Muscle layer of colon (tissue), 2 donors: Measurements from ENCODE around the gene MTHFSD.
"Not testable (repeated sequence)": the region's sequence is repeated elsewhere in the genome, so short reads cannot be mapped to it uniquely, and the experiment has no call there.

ENCODE experiments used
- H3K27ac ChIP-seq: one replicate; pipeline ENCODE4 v1.7.0; 2013; ENCODE audit warnings: low read depth, mild to moderate bottlenecking, low read length, moderate library complexity
- H3K27me3 ChIP-seq, 2 donors: one replicate each; pipeline ENCODE4 v1.7.0; 2013; ENCODE audit warnings: low read length in 2 of 2, mild to moderate bottlenecking in 2 of 2; ENCODE audit not compliant: insufficient read depth in 2 of 2, control insufficient read depth in 1 of 2
- H3K36me3 ChIP-seq: one replicate; pipeline ENCODE4 v1.7.0; 2013; ENCODE audit warnings: mild to moderate bottlenecking, low read length; ENCODE audit not compliant: insufficient read depth
- H3K4me1 ChIP-seq: one replicate; pipeline ENCODE4 v1.7.0; 2013; ENCODE audit warnings: mild to moderate bottlenecking, low read length; ENCODE audit not compliant: insufficient read depth
- H3K4me3 ChIP-seq, 2 donors: one replicate each; pipeline ENCODE4 v1.7.0; 2013; ENCODE audit warnings: low read length in 2 of 2, low read depth in 1 of 2, mild to moderate bottlenecking in 1 of 2, moderate library complexity in 1 of 2
- H3K9ac ChIP-seq: one replicate; pipeline ENCODE4 v1.7.0; 2013; ENCODE audit warnings: low read length
- H3K9me3 ChIP-seq: one replicate; pipeline ENCODE4 v1.7.0; 2013; ENCODE audit warnings: mild to moderate bottlenecking, low read length
- donor health status: abdominal sarcoma.
- donor health status: Adenocarcinoma of cecum.

Gene MTHFSD

DNA sequence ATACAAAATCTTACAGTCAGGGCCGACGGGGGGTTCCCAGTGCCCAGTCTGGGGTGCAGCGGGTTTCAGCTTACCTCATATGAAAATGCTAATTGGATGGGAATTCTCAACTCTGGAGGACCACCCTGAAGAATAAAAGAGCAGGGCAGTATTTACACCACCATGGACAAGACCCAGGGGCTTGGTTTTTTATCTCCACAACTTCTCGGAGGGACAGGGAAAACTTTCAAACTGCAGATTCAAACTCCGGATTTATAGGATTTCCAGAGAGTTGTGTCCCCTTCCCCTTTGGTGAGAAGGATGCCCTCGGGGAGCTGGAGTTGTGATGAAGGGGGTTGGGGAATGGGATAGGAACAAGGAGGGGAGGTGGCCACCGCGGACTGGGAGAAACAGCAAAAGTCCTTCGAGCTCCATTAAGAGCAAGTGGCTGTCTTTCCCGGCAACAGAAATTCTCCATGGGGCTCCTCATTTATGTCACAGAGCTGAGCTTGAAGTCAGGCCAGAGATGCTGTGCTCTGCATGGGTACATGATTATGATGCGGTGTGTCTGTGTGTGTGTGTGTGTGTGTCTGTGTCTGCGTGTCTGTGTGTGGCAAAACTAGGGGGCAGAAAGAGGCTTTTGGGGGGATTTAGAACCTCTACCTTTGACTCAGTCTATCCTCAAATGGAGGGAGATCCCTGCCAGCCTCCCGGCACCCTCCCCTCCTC is 39.0 kb upstream of the MTHFSD start:
- H3K4me1 ChIP-seq, result no peaks in the 10 kb centered on the region
- peaks cover 32 to 49% of the 10 kb centered on the region in 2 donors for H3K27me3 ChIP-seq
- H3K4me3 ChIP-seq, result no peak overlapping the region
- H3K36me3 ChIP-seq, result no peaks in the 10 kb centered on the region
- no peak overlapping the region for H3K27ac ChIP-seq
- H3K9me3 ChIP-seq, result no peaks in the 10 kb centered on the region
- H3K9ac ChIP-seq, result no peak overlapping the region

DNA sequence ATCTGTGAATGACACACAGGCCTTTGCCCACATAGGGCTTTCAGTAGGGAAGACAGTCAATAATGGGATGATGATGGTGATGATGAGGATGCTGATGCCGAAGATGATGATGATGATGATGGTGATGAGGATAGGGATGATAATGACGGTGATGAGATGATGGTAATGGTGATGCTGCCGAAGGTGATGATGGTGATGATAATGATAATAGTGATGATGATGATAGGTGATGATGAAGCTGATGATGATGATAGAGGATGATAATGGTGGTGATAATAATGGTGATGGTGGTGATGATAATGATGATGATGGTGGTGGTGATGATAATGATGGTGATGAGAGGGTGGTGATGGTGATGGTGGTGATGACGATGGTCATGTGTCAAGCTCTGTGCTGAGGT is 36.2 kb upstream of the MTHFSD start:
- H3K9ac ChIP-seq, result no peak overlapping the region
- no peak overlapping the region for H3K27ac ChIP-seq
- no peaks in the 10 kb centered on the region for H3K4me1 ChIP-seq
- no peak overlapping the region for H3K4me3 ChIP-seq
- peaks cover 31 to 49% of the 10 kb centered on the region in 2 donors for H3K27me3 ChIP-seq
- no peaks in the 10 kb centered on the region for H3K36me3 ChIP-seq
- H3K9me3 ChIP-seq, result no peaks in the 10 kb centered on the region

DNA sequence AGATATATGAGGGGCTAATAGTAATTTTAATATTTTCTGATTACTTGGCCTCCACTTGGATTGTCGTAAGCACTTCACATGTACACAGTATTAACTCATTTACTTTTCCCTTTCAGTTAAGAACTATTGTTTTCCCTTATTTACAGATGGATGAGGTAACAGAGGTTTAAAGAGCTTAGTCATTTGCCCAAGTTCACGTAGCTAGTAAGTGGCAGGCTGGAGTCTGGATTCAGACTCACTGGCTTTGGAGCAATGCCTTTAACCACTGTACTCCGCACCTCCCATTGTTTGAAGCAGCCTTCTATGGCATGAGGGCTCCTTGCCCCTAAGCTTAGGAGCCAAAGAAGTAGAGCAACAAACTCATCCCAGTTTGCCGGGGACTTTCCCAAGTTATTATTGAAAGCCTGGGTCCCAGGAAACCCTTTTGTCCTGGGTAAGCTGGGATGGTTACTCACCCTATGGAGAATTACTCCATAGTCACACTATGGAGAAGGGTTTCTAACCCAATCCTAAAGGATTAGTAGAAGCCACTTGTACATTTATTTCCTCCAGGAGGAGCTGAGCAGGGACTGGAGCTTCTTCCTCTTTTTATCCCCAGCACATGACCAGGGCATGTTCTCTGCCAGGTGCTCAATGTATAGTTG is 35.6 kb upstream of the MTHFSD start:
- Histone ChIP-seq H3K4me1 (no peaks in the 10 kb centered on the region), H3K4me3 (no peak overlapping the region), H3K27ac (no peak overlapping the region), H3K9ac (no peak overlapping the region), H3K9me3 (no peaks in the 10 kb centered on the region), H3K27me3 (peaks cover 28 to 45% of the 10 kb centered on the region in 2 donors), H3K36me3 (no peaks in the 10 kb centered on the region)

DNA sequence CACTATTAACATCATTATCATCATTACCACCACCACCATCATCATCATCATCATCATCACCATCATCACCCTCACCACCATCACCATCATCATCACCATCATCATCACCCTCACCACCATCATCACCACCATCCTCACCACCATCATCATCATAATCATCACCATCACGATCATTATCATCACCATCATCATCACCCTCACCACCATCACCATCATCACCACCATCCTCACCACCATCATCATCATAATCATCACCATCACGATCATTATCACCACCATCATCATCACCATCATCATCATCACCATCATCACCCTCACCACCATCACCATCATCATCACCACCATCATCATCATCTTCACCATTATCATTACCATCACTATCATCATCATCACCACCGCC is 32.9 kb upstream of the MTHFSD start:
- not testable (repeated sequence) for H3K4me1 ChIP-seq, H3K4me3 ChIP-seq, H3K27ac ChIP-seq, H3K36me3 ChIP-seq, H3K9ac ChIP-seq, H3K9me3 ChIP-seq
- peaks cover 23 to 25% of the 10 kb centered on the region in 2 donors for H3K27me3 ChIP-seq

DNA sequence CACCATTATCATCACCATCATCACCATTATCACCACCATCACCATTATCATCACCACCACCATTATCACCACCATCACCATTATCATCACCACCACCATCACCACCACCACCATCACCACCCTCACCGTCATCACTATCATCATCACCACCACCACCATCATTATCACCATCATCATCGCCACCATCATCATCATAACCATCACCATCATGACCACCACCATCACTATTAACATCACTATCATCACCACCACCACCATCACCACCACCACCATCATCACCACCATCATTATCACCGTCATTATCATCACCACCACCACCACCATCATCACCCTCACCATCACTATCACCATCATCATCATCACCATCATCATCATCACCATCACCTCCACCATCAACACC is 32.5 kb upstream of the MTHFSD start:
- Histone ChIP-seq H3K4me3 (no peak overlapping the region), H3K36me3 (no peaks in the 10 kb centered on the region), H3K27ac (no peak overlapping the region), H3K4me1 (no peaks in the 10 kb centered on the region), H3K27me3 (peaks cover 21 to 23% of the 10 kb centered on the region in 2 donors), H3K9me3 (no peaks in the 10 kb centered on the region), H3K9ac (no peak overlapping the region)

DNA sequence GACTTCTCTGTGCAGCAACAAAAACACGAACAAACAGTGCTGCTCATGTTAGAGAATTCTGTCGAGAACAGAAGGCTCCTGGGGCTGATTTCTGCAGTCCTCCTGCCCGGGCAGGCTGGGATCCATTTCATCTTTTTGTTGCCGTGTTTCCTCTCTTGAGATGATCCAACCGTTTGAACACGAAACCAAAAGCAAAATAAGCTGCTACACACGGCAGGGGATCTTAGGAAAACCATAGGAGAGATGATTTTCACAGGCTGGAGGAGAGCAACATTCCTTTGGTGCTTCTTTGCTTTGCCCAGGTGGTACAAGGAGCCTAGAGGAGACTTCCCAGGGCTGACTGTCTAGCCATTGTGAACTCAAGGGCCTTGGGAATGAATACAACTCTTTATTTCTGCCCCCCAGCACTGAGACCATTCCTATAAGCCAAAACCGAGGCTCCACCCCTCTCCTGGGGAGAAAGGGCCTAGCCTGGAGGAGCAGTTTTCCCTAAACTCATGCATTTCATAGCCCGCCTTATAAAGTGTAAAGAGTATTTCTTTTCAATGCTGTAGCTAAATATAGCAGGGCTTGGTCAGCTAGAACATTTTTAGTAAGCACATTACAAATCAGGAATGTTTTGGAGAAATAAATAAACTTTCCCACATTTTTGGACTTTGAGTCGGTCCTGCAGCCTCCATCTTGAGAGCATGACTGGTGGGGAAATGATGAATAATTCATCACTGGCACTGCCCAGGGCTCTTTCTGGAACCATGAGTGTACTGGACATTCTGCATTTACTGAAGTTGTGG is 31.0 kb upstream of the MTHFSD start:
- H3K36me3 ChIP-seq, result no peaks in the 10 kb centered on the region
- H3K9ac ChIP-seq, result no peak overlapping the region
- H3K27ac ChIP-seq, result no peak overlapping the region
- peaks cover 7 to 11% of the 10 kb centered on the region in 2 donors for H3K27me3 ChIP-seq
- H3K4me1 ChIP-seq, result no peaks in the 10 kb centered on the region
- no peaks in the 10 kb centered on the region for H3K9me3 ChIP-seq
- H3K4me3 ChIP-seq, result no peak overlapping the region

DNA sequence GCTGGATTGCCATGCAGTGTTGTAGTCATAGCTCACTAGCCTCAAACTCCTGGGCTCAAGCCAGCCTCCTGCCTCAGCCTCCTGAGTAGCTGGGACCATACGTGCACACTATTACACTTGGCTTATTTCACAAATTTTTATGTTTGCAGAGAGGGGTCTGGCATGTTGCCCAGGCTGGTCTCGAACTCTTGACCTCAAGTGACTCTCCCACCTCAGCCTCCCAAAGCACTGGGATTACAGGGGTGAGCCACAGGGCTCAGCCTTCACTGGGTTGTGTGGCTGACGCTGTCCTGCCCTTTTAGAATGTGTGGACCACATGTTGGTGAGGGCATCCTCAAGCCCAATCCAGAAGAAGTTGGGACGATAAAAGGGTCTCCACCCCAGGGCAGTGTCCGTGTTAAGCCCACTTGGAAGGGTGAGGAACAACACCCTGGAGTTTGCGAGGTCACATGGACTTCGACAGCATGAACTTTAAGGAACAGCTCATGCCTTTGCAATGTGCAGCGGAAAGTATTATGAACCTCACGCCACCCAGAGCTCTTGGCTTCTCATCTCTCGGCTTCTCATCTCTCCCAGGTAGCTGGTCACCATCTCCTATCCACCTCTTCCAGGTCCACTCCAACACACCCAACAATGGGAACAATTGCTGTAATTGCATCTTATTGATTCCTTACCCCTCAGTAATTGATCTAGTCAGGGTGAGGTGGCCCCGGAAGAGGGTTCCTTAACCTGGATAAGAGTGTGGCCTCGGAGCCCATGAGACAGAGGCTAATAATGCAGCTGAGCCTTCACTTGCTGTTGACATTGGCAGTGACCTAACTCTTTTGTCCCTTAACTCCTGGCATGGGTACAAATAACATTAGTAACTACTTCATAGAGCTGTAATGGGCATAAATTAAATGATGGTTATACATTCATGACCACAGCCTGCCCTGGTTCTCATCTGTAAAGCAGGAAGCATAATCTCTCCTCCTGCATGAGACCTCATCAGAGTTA is 30.0 kb upstream of the MTHFSD start:
- no peaks in the 10 kb centered on the region for H3K4me1 ChIP-seq
- no peaks in the 10 kb centered on the region for H3K9me3 ChIP-seq
- peaks cover 6 to 9% of the 10 kb centered on the region in 2 donors for H3K27me3 ChIP-seq
- H3K27ac ChIP-seq, result no peak overlapping the region
- no peaks in the 10 kb centered on the region for H3K36me3 ChIP-seq
- no peak overlapping the region for H3K4me3 ChIP-seq
- H3K9ac ChIP-seq, result no peak overlapping the region

DNA sequence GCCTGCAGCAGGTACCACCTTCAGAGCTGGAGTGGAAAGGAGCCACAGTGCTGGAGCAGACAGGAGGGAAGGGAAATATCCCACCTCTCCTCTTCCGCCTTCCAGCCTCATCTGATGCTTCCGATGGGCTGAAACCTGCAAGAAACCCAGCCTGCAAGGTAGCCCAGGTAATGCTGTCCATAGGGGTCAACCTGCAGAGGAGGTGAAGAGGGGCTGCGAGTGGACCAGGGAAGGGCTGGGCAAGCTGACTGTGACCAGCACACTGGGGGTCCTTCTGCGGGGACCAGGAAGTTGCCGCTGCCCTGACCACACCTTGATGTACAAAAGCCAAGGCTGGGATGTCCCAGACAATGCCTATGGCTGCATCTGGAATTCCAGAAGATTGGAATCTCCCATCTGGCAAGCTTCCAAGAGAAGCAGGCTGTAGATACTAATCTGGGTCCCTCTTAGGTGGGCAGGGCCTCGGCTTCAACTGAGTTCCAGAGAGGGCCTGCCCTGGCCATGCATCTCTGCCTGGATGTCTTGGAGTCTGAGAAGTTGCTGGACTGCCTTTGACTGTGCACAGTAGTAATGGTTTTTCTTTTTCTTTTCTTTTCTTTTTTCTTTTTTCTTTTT is 29.1 kb upstream of the MTHFSD start:
- Histone ChIP-seq H3K4me3 (no peak overlapping the region), H3K4me1 (no peaks in the 10 kb centered on the region), H3K27ac (no peak overlapping the region), H3K9me3 (no peaks in the 10 kb centered on the region), H3K36me3 (no peaks in the 10 kb centered on the region), H3K9ac (no peak overlapping the region), H3K27me3 (peaks cover 12 to 18% of the 10 kb centered on the region in 2 donors)

DNA sequence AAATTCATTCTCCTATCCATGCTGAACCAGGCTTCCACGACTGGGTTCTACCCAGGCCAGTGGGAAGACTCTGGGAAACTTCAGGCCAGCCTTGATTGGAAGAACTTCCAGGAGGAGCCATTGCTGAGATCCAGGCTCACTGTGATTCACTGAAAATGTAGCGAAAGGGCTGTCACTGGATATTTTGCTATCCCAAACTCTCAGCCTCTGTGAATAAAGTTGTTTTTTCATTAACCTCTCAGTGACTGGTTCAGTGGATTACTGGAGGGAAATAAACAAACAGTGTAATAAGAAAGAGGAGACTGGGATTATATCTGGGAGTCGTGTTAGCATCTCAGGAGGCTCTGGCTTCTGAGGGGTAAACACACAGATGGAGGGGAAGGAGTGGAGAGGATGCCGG is 26.4 kb upstream of the MTHFSD start:
- H3K27ac ChIP-seq, result no peak overlapping the region
- no peaks in the 10 kb centered on the region for H3K4me1 ChIP-seq
- H3K27me3 ChIP-seq, result peaks cover 25 to 45% of the 10 kb centered on the region in 2 donors
- H3K9me3 ChIP-seq, result no peaks in the 10 kb centered on the region
- no peak overlapping the region for H3K4me3 ChIP-seq
- no peak overlapping the region for H3K9ac ChIP-seq
- H3K36me3 ChIP-seq, result no peaks in the 10 kb centered on the region

DNA sequence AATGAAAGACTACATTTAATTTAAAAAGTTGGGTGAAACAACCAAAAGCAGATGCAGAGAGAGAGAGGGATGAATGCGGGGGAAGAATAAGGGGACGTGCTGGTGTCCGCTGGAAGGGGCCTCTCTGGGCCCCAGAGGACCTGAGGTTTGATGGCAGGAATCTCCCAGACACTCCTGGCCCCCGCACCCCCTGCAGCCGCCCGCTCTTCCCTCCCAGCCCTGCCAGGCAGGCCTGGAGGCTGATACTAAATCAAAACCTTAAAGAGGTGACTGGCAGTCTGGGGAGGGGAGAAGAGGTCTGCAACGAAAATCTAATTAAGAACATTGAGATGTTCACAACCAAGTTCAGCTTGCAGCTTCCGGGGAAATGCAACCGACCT is 25.7 kb upstream of the MTHFSD start:
- no peaks in the 10 kb centered on the region for H3K4me1 ChIP-seq
- no peak overlapping the region for H3K27ac ChIP-seq
- no peaks in the 10 kb centered on the region for H3K36me3 ChIP-seq
- H3K9ac ChIP-seq, result no peak overlapping the region
- no peaks in the 10 kb centered on the region for H3K9me3 ChIP-seq
- H3K27me3 ChIP-seq, result peaks cover 32 to 51% of the 10 kb centered on the region in 2 donors
- no peak overlapping the region for H3K4me3 ChIP-seq
